Endothelial cell of umbilical vein (primary cell): Measurements from ENCODE around the gene LAMB3. TPM values are rescaled to one million over a fixed set of nuclear protein-coding genes. Genes with fewer than 3 reads are reported as not detected.
A peak's percentile ranks its signal among the peaks of the same experiment; 100 is the strongest.

Experiments
- BruUV-seq: library from RNA; stranded (reverse); fragments of 400-500 nt; replicated peaks from 2 replicates; lab custom pipeline; 2021; lab: Mats Ljungman, UMichigan
- CTCF ChIA-PET: fragments of 300-600, 350-600 bp; sonication (Branson Sonifier 250); formaldehyde crosslinking; loops from one replicate; lab custom pipeline; 2021; ENCODE audit warnings: antibody characterized with exemption, inconsistent platforms; lab: Charles Lee
- POLR2A ChIA-PET: fragments of 300-600, 350-600 bp; sonication (Branson Sonifier 250); formaldehyde crosslinking; loops from one replicate; lab custom pipeline; 2021; ENCODE audit warnings: antibody characterized with exemption, inconsistent platforms; lab: Charles Lee
- DNase-seq: peaks from one replicate; pipeline ENCODE4 v3.0.0-alpha.2; 2011; ENCODE audit warnings: low read depth, low spot score
- FAIRE-seq: peaks from 2 replicates; lab custom pipeline; 2011; peaks lifted over from hg19 to GRCh38; lab: Jason Lieb, UNC
- H2AFZ ChIP-seq: 2 replicates; pipeline ENCODE4 v1.6.0; 2012; ENCODE audit warnings: low read depth, low read length, control low read depth, inconsistent platforms
- H3K27ac ChIP-seq: 2 replicates; pipeline ENCODE4 v1.5.1; 2011; ENCODE audit warnings: low read depth, mild to moderate bottlenecking, control low read depth, low read length, moderate library complexity; ENCODE audit not compliant: insufficient read depth
- H3K27me3 ChIP-seq, 2 experiments: 2 replicates each; pipeline versions ENCODE4 v1.6.0 to v1.6.1; 2011; ENCODE audit warnings: low read length in 2 of 2, mixed read lengths in 1 of 2; ENCODE audit not compliant: control insufficient read depth in 2 of 2, insufficient read depth in 2 of 2
- H3K36me3 ChIP-seq, 2 experiments: 2 replicates in 1 of 2; 3 replicates in 1 of 2; pipeline ENCODE4 v1.5.1; 2011; ENCODE audit warnings: low read length in 2 of 2, mild to moderate bottlenecking in 1 of 2, moderate library complexity in 1 of 2; ENCODE audit not compliant: control insufficient read depth in 2 of 2, insufficient read depth in 2 of 2; ENCODE audit errors: extremely low read depth in 1 of 2
- H3K4me1 ChIP-seq: 3 replicates; pipeline ENCODE4 v1.5.1; 2011; ENCODE audit warnings: mild to moderate bottlenecking, low read length; ENCODE audit not compliant: control insufficient read depth, insufficient read depth; ENCODE audit errors: extremely low read depth
- H3K4me2 ChIP-seq: 2 replicates; pipeline ENCODE4 v1.6.1; 2011; ENCODE audit warnings: low read length, control low read depth, mixed read lengths; ENCODE audit not compliant: insufficient read depth
- H3K4me3 ChIP-seq, 3 experiments: fragments of 200-600 bp in 1 of 3; sonication (generic), shearing (Covaris generic) in 1 of 3; replicated peaks in 1 of 3; 2 replicates each; pipeline ENCODE4 v1.5.1; 2011 to 2016; ENCODE audit warnings: control low read depth in 3 of 3, low read length in 3 of 3, mild to moderate bottlenecking in 2 of 3, inconsistent platforms in 1 of 3, low read depth in 1 of 3, moderate library complexity in 1 of 3; ENCODE audit not compliant: insufficient read depth in 1 of 3
- H3K79me2 ChIP-seq: 2 replicates; pipeline ENCODE4 v1.6.0; 2012; ENCODE audit warnings: low read length, inconsistent platforms; ENCODE audit not compliant: control insufficient read depth, insufficient read depth
- H3K9ac ChIP-seq: replicated peaks from 2 replicates; pipeline ENCODE3; 2011; ENCODE audit warnings: low read length, control low read depth; ENCODE audit not compliant: insufficient read depth; ENCODE audit errors: extremely low read depth
- H3K9me1 ChIP-seq: replicated peaks from 3 replicates; pipeline ENCODE4 v1.6.0; 2011; ENCODE audit warnings: mild to moderate bottlenecking, low read length; ENCODE audit not compliant: control insufficient read depth, insufficient read depth; ENCODE audit errors: extremely low read depth
- H3K9me3 ChIP-seq: replicated peaks from 2 replicates; pipeline ENCODE4 v1.5.1; 2012; ENCODE audit warnings: low read length, inconsistent platforms; ENCODE audit not compliant: control insufficient read depth, insufficient read depth
- H4K20me1 ChIP-seq: replicated peaks from 2 replicates; pipeline ENCODE3; 2011; ENCODE audit warnings: mild to moderate bottlenecking, low read length; ENCODE audit not compliant: control insufficient read depth, insufficient read depth; ENCODE audit errors: extremely low read depth
- FOS ChIP-seq: IDR thresholded peaks from 2 replicates; pipeline ENCODE4 v1.6.1; 2011; ENCODE audit warnings: mild to moderate bottlenecking, low read length, moderate library complexity, borderline replicate concordance; ENCODE audit not compliant: insufficient read depth
- GATA2 ChIP-seq: IDR thresholded peaks from 2 replicates; pipeline ENCODE4 v1.7.0; 2011; ENCODE audit warnings: low read depth, mild to moderate bottlenecking, moderate library complexity, mixed read lengths, low read length; ENCODE audit not compliant: insufficient read length, insufficient read depth
- JUN ChIP-seq: IDR thresholded peaks from 2 replicates; pipeline ENCODE4 v1.6.1; 2011; ENCODE audit warnings: borderline replicate concordance, low read depth; ENCODE audit not compliant: insufficient read length, insufficient read depth
- POLR2A ChIP-seq: IDR thresholded peaks from 2 replicates; pipeline ENCODE4 v1.6.1; 2012; ENCODE audit warnings: low read depth, mild to moderate bottlenecking, control low read depth, low read length
- dilution Hi-C: fragments of 300-500 bp; cut with MboI; formaldehyde crosslinking; loops from one replicate; pipeline ENCODE4 v1.15.0; 2019; ENCODE audit warnings: low sequenced_read_pairs; ENCODE audit not compliant: extremely low pct_ligation_motif_present
- intact Hi-C: fragments of 100-400 bp; cut with micrococcal nuclease; formaldehyde crosslinking; loops from one replicate; pipeline ENCODE4 v1.10.0; 2022
- polyA plus RNA-seq, 4 experiments: library from polyadenylated mRNA; depleted of rRNA in 3 of 4; stranded (reverse) in 3 of 4; unstranded in 1 of 4; fragments of >200 nt; gene quantifications; 2 replicates each; pipeline versions ENCODE4 v1.2.1 to v1.2.3, GENCODE V29; 2011 to 2012; ENCODE audit warnings: missing spikeins in 1 of 4
- total RNA-seq: library from RNA; stranded (reverse); gene quantifications from 2 replicates; pipeline ENCODE4 v1.2.3, GENCODE V29; 2021
- TF ChIP-seq, protein P1 (sequence below), 2 donors: IDR thresholded peaks; 1 replicate in 1 of 2; 2 replicates in 1 of 2; pipeline ENCODE4 v1.5.1; 2011; ENCODE audit warnings: low read length in 2 of 2, mild to moderate bottlenecking in 2 of 2, moderate library complexity in 2 of 2, control low read depth in 1 of 2, inconsistent platforms in 1 of 2, low read depth in 1 of 2; ENCODE audit not compliant: insufficient read depth in 1 of 2; ENCODE audit errors: extremely low read depth in 1 of 2
- TF ChIP-seq, protein P2 (sequence below): IDR thresholded peaks from 2 replicates; pipeline ENCODE4 v1.6.1; 2011; ENCODE audit not compliant: insufficient read depth, insufficient read length

The LAMB3 gene
- total and polyA plus RNA-seq, 2 donors (not counting 3 experiments of a cell fraction or from before 2014, with no cell fraction given), result 2.6 to 3.1 TPM

DNA sequence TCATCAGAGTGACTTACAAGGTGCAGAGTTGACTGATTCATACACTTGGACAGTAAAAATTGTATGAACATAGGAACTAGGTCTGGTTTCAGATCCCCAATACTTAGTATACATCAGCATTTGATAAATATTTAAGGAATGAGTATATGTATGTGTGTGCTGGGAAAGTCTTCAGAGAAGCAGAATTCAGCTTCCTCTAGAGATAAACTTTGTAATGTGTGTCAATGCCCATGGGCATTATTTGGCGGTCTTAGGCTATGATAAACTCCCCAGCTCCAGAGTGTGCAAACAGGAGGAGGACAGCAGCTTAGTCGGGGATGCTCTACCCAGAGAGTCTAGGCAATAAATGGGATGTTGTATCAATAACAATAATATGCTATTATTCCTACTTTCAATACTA lies 71.6 kb downstream of the LAMB3 start:
- no peak overlapping the region for H3K4me3 ChIP-seq
- no TSS peak for BruUV-seq
- no peaks in the 10 kb centered on the region for H3K79me2 ChIP-seq
- TF ChIP-seq, protein P1, sequence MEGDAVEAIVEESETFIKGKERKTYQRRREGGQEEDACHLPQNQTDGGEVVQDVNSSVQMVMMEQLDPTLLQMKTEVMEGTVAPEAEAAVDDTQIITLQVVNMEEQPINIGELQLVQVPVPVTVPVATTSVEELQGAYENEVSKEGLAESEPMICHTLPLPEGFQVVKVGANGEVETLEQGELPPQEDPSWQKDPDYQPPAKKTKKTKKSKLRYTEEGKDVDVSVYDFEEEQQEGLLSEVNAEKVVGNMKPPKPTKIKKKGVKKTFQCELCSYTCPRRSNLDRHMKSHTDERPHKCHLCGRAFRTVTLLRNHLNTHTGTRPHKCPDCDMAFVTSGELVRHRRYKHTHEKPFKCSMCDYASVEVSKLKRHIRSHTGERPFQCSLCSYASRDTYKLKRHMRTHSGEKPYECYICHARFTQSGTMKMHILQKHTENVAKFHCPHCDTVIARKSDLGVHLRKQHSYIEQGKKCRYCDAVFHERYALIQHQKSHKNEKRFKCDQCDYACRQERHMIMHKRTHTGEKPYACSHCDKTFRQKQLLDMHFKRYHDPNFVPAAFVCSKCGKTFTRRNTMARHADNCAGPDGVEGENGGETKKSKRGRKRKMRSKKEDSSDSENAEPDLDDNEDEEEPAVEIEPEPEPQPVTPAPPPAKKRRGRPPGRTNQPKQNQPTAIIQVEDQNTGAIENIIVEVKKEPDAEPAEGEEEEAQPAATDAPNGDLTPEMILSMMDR (IDR thresholded peaks at IDR 0.05; ENCODE audit: extremely low read depth in 1 of 2, insufficient read depth in 1 of 2, low read depth in 1 of 2, low read length in 2 of 2), result no peak
- TF ChIP-seq, protein P2, sequence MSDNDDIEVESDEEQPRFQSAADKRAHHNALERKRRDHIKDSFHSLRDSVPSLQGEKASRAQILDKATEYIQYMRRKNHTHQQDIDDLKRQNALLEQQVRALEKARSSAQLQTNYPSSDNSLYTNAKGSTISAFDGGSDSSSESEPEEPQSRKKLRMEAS, result no peak
- no peak for TF ChIP-seq GATA2
- TF ChIP-seq POLR2A, result no peak
- TF ChIP-seq JUN, result no peak
- H3K9ac ChIP-seq, result no peak overlapping the region
- H4K20me1 ChIP-seq, result no peaks in the 10 kb centered on the region
- ChIA-PET CTCF (interaction anchor here (2.6 to 6.3 kb wide), 2 partner anchors 10 to 47 kb away, joined by 10 to 42 read pairs; no protein-coding TSS in a partner anchor), POLR2A (no interaction called here)
- H3K4me2 ChIP-seq, result no peak overlapping the region
- H3K36me3 ChIP-seq, result no peaks in the 10 kb centered on the region
- intact Hi-C loops (no loop called here), dilution Hi-C loops (loop anchor here (25.0 kb wide), 1 partner anchor 107 kb away; the partner anchor contains the start of gene G0S2)
- no peaks in the 10 kb centered on the region for H3K9me3 ChIP-seq
- H3K27ac ChIP-seq, result no peak overlapping the region
- peaks cover 8% of the 10 kb centered on the region for H3K4me1 ChIP-seq
- peaks cover 29 to 30% of the 10 kb centered on the region in 2 experiments for H3K27me3 ChIP-seq
- H2AFZ ChIP-seq, result no peak overlapping the region
- H3K9me1 ChIP-seq, result no peaks in the 10 kb centered on the region
- DNase-seq (no peak), FAIRE-seq (no peak)

DNA sequence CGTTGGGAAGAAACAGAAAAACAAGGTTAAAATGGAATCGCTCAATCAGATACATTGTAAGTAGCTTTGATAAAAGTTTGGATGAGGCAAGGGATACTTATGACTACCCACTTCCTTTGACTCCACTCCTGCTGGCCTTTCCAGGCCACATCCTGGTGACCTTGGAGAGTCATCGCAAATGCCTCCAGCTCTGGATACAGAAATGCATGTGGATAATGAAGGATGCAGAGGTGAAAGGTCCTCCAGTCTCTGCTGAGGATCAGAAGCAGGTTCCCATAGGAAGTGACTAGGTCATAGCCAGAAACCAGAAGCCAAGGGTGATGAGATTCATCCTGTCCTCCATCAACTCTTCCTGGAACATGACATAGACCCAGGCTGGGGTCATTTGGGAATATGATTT lies 74.9 kb downstream of the LAMB3 start:
- CTCF ChIA-PET, result interaction anchor here (0.7 to 5.2 kb wide), 17 partner anchors 8 to 246 kb away, joined by 3 to 119 read pairs (median 7); partner anchors contain the start of gene G0S2
- intact Hi-C loops, result no loop called here

More for the DNA sequence above, 74.9 kb downstream of the LAMB3 start:
- Histone ChIP-seq H3K27me3 (peaks cover 13 to 17% of the 10 kb centered on the region in 2 experiments), H3K27ac (no peak overlapping the region), H3K79me2 (no peaks in the 10 kb centered on the region), H3K9ac (no peak overlapping the region), H3K4me2 (no peak overlapping the region), H3K9me3 (no peaks in the 10 kb centered on the region), H2AFZ (no peak overlapping the region), H3K36me3 (no peaks in the 10 kb centered on the region), H4K20me1 (no peaks in the 10 kb centered on the region), H3K4me3 (no peak overlapping the region), H3K9me1 (no peaks in the 10 kb centered on the region), H3K4me1 (peaks cover 8% of the 10 kb centered on the region)
- POLR2A ChIA-PET, result no interaction called here
- BruUV-seq, result no TSS peak
- no peak for FAIRE-seq
- dilution Hi-C loops, result loop anchor here (25.0 kb wide), 1 partner anchor 110 kb away; the partner anchor contains the start of gene G0S2
- TF ChIP-seq GATA2, result peak; percentile 62
- TF ChIP-seq, protein P2, result no peak
- peak; percentile 67 for TF ChIP-seq FOS
- no peak for TF ChIP-seq JUN
- DNase-seq, result peak; percentile 18
